Natural killer cell treated with Interleukin-12 subunit alpha and Interleukin-12 subunit beta and Interleukin-15 and Interleukin-18, amount 100 ng/mL, for 72 hours (primary cell): ENCODE results near the gene KCNE4. TPM values are rescaled to one million over a fixed set of nuclear protein-coding genes. Genes with fewer than 3 reads are reported as not detected.

ENCODE experiments used
- ATAC-seq, 2 donors: fragments of 150-1000 bp; cut with Tn5 transposase in 1 of 2; sonication (Bioruptor Pico), chemical (Tn5 transposase) in 1 of 2; 2 replicates each; pipeline ENCODE4 v1.10.0; 2021
- DNase-seq: peaks from one replicate; pipeline ENCODE4 v3.0.0; 2022; ENCODE audit warnings: low spot score
- H3K27ac Mint-ChIP-seq, 2 donors: 1 replicate in 1 of 2; 2 replicates in 1 of 2; pipeline ENCODE4 v1.8.0; 2022; ENCODE audit warnings: mixed read lengths in 2 of 2, mild to moderate bottlenecking in 1 of 2, moderate library complexity in 1 of 2
- H3K27me3 Mint-ChIP-seq, 2 donors: 1 replicate in 1 of 2; 2 replicates in 1 of 2; pipeline ENCODE4 v1.8.0; 2022; ENCODE audit warnings: mixed read lengths in 2 of 2
- H3K36me3 Mint-ChIP-seq: one replicate; pipeline ENCODE4 v1.8.0; 2022; ENCODE audit warnings: mixed read lengths
- H3K4me1 Mint-ChIP-seq, 2 donors: 1 replicate in 1 of 2; 2 replicates in 1 of 2; pipeline ENCODE4 v1.8.0; 2022; ENCODE audit warnings: low read depth in 2 of 2, mixed read lengths in 2 of 2, mild to moderate bottlenecking in 1 of 2
- H3K4me3 Mint-ChIP-seq: one replicate; pipeline ENCODE4 v1.8.0; 2022; ENCODE audit warnings: mixed read lengths
- H3K9me3 Mint-ChIP-seq: 2 replicates; pipeline ENCODE4 v1.8.0; 2022; ENCODE audit warnings: mixed read lengths
- total RNA-seq, 2 donors: library from RNA; stranded (reverse); gene quantifications; one replicate each; pipeline ENCODE4 v1.2.3, GENCODE V29; 2022

KCNE4 gene
- total RNA-seq, 2 donors from 2014 or later: not detected

- Mint-ChIP-seq H3K27me3 (peaks cover 0 to 16% of the 10 kb centered on the region in 2 donors), H3K36me3 (no peaks in the 10 kb centered on the region), H3K9me3 (no peaks in the 10 kb centered on the region), H3K4me1 (peaks cover 0 to 3% of the 10 kb centered on the region in 2 donors), H3K27ac (no peak overlapping the region), H3K4me3 (no peak overlapping the region)
- DNase-seq: no peak
- no peak for ATAC-seq
These were observed 6.9 kb upstream of the KCNE4 start for GRCh38 chr2:223044916-223045700.

- peaks cover 0 to 3% of the 10 kb centered on the region in 2 donors for H3K4me1 Mint-ChIP-seq
- DNase-seq: no peak
- ATAC-seq: no peak
- H3K4me3 Mint-ChIP-seq: no peak overlapping the region
- no peaks in the 10 kb centered on the region for H3K9me3 Mint-ChIP-seq
- H3K36me3 Mint-ChIP-seq: no peaks in the 10 kb centered on the region
- peaks cover 3 to 10% of the 10 kb centered on the region in 2 donors for H3K27me3 Mint-ChIP-seq
- H3K27ac Mint-ChIP-seq: no peak overlapping the region
These were observed 5.4 kb upstream of the KCNE4 start for GRCh38 chr2:223046470-223047040.

DNA sequence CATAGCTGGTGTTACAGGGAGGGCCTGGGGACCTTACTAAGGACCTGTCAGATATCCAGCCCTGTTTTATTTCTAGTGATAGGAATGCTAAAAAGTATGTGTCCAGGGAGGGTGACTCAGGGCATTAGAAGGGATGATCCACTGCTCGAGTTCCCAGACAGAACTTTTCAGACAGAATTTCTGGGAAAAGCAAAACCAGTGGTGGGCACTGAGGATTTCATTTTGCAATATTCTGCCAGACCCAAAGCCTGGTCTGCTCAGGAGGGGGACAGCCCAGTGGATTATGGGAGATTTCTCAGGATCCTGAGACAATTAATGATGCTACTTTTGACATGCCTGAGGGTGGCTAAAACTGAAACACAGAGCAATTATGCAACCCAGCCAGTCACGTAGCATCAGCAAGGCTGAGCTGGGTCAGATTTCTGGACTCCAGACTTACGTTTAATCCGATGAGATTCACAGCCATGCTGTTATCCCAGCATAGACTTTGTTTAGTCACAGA is 4.7 kb upstream of the KCNE4 start:
- Mint-ChIP-seq H3K36me3 (no peaks in the 10 kb centered on the region), H3K4me3 (no peak overlapping the region), H3K27me3 (peaks cover 3 to 10% of the 10 kb centered on the region in 2 donors), H3K27ac (no peak overlapping the region), H3K9me3 (no peaks in the 10 kb centered on the region), H3K4me1 (peaks cover 0 to 3% of the 10 kb centered on the region in 2 donors)
- ATAC-seq (no peak), DNase-seq (no peak)

GRCh38 chr2:223048519-223048918 is 3.5 kb upstream of the KCNE4 start:
- Mint-ChIP-seq H3K4me1 (no peaks in the 10 kb centered on the region), H3K4me3 (no peak overlapping the region), H3K9me3 (no peaks in the 10 kb centered on the region), H3K36me3 (no peaks in the 10 kb centered on the region), H3K27ac (no peak overlapping the region), H3K27me3 (peaks cover 3 to 10% of the 10 kb centered on the region in 2 donors)
- DNase-seq (no peak), ATAC-seq (no peak)

GRCh38 chr2:223049356-223049755 is 2.6 kb upstream of the KCNE4 start:
- Mint-ChIP-seq H3K27me3 (peaks cover 3 to 10% of the 10 kb centered on the region in 2 donors), H3K36me3 (no peaks in the 10 kb centered on the region), H3K27ac (no peak overlapping the region), H3K9me3 (no peaks in the 10 kb centered on the region), H3K4me1 (no peaks in the 10 kb centered on the region), H3K4me3 (no peak overlapping the region)
- DNase-seq (no peak), ATAC-seq (no peak)

DNA sequence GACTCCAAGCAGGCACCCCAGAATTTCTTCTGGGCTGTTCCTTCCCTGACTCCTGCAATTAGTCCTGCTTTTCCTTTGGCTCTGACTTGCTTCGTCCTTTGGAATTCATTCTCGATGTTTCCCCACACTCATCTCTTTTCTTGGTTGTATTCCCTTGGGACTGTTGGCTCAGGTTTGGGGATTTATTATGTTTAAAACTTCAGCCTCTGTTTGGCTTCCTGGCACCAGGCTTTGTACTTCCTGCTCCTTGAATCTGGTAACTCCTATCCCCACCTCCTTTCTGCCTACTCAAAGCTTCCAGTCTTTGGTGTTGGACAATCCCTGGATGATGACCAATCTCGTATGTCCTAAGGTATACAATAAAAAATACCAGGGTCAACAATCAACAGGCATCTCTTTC is 1.8 kb upstream of the KCNE4 start:
- Mint-ChIP-seq H3K27ac (no peak overlapping the region), H3K27me3 (peaks cover 3 to 10% of the 10 kb centered on the region in 2 donors)
- no peak for ATAC-seq

DNA sequence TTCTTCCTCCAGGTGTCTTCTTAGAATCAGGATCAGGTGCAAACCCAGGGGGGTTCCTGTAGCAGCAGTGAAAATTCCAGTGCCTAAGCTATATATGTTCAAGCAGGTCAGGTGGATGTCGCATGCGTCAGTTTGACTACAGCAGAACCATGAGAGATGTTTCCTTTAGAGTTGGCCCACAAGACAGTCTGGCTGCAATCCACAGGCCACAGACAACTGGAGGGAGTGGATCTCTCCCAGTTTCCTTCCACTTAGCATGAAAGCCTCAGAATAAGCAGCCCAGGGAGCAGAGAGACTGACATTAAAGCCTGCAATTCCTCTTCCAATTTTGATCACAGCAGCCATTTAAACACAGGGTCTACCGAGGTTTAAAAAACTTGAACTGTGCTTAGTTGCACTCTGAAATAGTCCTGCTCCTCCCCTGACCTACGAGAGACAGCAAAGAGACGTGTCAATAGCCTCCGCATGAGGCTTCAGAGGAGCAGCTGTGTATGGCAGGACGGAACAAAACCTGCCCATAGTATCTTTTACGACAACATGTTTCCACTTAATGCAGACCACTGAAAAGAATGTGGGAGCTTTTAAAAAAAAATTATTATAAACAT is 988 bp upstream of the KCNE4 start:
- no peak overlapping the region for H3K27ac Mint-ChIP-seq

More for the DNA sequence above, 1.8 kb upstream of the KCNE4 start:
- Mint-ChIP-seq H3K9me3 (no peaks in the 10 kb centered on the region), H3K4me1 (no peaks in the 10 kb centered on the region), H3K4me3 (no peak overlapping the region), H3K36me3 (no peaks in the 10 kb centered on the region)
- no peak for DNase-seq

GRCh38 chr2:223052548-223053483 is 826 bp downstream of the KCNE4 start:
- H3K4me3 Mint-ChIP-seq: no peak overlapping the region
- peaks cover 2 to 6% of the 10 kb centered on the region in 2 donors for H3K27me3 Mint-ChIP-seq
- H3K9me3 Mint-ChIP-seq: no peaks in the 10 kb centered on the region
- DNase-seq: no peak
- H3K4me1 Mint-ChIP-seq: no peaks in the 10 kb centered on the region
- ATAC-seq: no peak
- H3K36me3 Mint-ChIP-seq: no peaks in the 10 kb centered on the region
- H3K27ac Mint-ChIP-seq: no peak overlapping the region

More for the DNA sequence above, 988 bp upstream of the KCNE4 start:
- Mint-ChIP-seq H3K27me3 (peaks cover 6 to 10% of the 10 kb centered on the region in 2 donors), H3K9me3 (no peaks in the 10 kb centered on the region), H3K4me3 (no peak overlapping the region), H3K36me3 (no peaks in the 10 kb centered on the region), H3K4me1 (no peaks in the 10 kb centered on the region)
- no peak for DNase-seq
- ATAC-seq: no peak

- Mint-ChIP-seq H3K4me1 (no peaks in the 10 kb centered on the region), H3K27ac (no peak overlapping the region), H3K9me3 (no peaks in the 10 kb centered on the region), H3K27me3 (peaks cover 8 to 10% of the 10 kb centered on the region in 2 donors), H3K36me3 (no peaks in the 10 kb centered on the region), H3K4me3 (no peak overlapping the region)
- DNase-seq (no peak), ATAC-seq (no peak)
These were observed 1.6 kb downstream of the KCNE4 start for GRCh38 chr2:223053484-223054192.

- no peak for DNase-seq
- Mint-ChIP-seq H3K4me1 (no peaks in the 10 kb centered on the region), H3K9me3 (no peaks in the 10 kb centered on the region), H3K36me3 (no peaks in the 10 kb centered on the region), H3K27me3 (peaks cover 8 to 10% of the 10 kb centered on the region in 2 donors), H3K4me3 (no peak overlapping the region), H3K27ac (no peak overlapping the region)
- no peak for ATAC-seq
These were observed 2.3 kb downstream of the KCNE4 start for GRCh38 chr2:223054193-223054781.

GRCh38 chr2:223055140-223055539 is 3.1 kb downstream of the KCNE4 start:
- DNase-seq: no peak
- ATAC-seq: no peak
- no peak overlapping the region for H3K27ac Mint-ChIP-seq
- no peak overlapping the region for H3K4me3 Mint-ChIP-seq
- H3K4me1 Mint-ChIP-seq: no peaks in the 10 kb centered on the region
- H3K36me3 Mint-ChIP-seq: no peaks in the 10 kb centered on the region
- H3K9me3 Mint-ChIP-seq: no peaks in the 10 kb centered on the region
- H3K27me3 Mint-ChIP-seq: peaks cover 8 to 10% of the 10 kb centered on the region in 2 donors

- Mint-ChIP-seq H3K4me3 (no peak overlapping the region), H3K27me3 (peaks cover 8 to 10% of the 10 kb centered on the region in 2 donors), H3K36me3 (no peaks in the 10 kb centered on the region), H3K27ac (no peak overlapping the region), H3K9me3 (no peaks in the 10 kb centered on the region), H3K4me1 (no peaks in the 10 kb centered on the region)
- DNase-seq: no peak
- ATAC-seq: no peak
These were observed 3.8 kb downstream of the KCNE4 start for GRCh38 chr2:223055836-223056235.
